DND-41 (cell line): ENCODE data around the gene SOX5.
"Not testable (repeated sequence)": the region's sequence is repeated elsewhere in the genome, so short reads cannot be mapped to it uniquely, and the experiment has no call there.

Experiments used
- ATAC-seq: fragments of 200-7000 bp; cut with Tn5 transposase; 3 replicates; pipeline ENCODE4 v1.9.1; 2021; ENCODE audit warnings: low read depth; ENCODE audit not compliant: insufficient read depth
- DNase-seq: peaks from one replicate; pipeline ENCODE4 v3.0.0-alpha.2; 2020
- H2AFZ ChIP-seq: 2 replicates; pipeline ENCODE4 v1.6.0; 2012; ENCODE audit warnings: low read depth, low read length
- H3K27ac ChIP-seq: 2 replicates; pipeline ENCODE4 v1.5.1; 2012; ENCODE audit warnings: low read length, inconsistent platforms
- H3K27me3 ChIP-seq: fragments of 200-600 bp; sonication (generic); 2 replicates; pipeline ENCODE4 v1.6.0; 2012; ENCODE audit warnings: low read length, mild to moderate bottlenecking, inconsistent platforms; ENCODE audit not compliant: insufficient read depth, poor library complexity
- H3K36me3 ChIP-seq: 2 replicates; pipeline ENCODE4 v1.5.1; 2012; ENCODE audit warnings: low read length, inconsistent platforms; ENCODE audit not compliant: insufficient read depth
- H3K4me1 ChIP-seq: 2 replicates; pipeline ENCODE4 v1.5.1; 2012; ENCODE audit warnings: mild to moderate bottlenecking, low read length; ENCODE audit not compliant: insufficient read depth
- H3K4me2 ChIP-seq: 2 replicates; pipeline ENCODE4 v1.6.0; 2012; ENCODE audit warnings: mild to moderate bottlenecking, moderate library complexity, low read length, inconsistent platforms; ENCODE audit not compliant: insufficient read depth
- H3K4me3 ChIP-seq, 2 experiments: fragments of 200-600 bp in 1 of 2; shearing (Covaris generic) in 1 of 2; 2 replicates each; pipeline ENCODE4 v1.5.1; 2012 to 2016; ENCODE audit warnings: inconsistent platforms in 2 of 2, low read length in 2 of 2, mild to moderate bottlenecking in 2 of 2, low read depth in 1 of 2, moderate library complexity in 1 of 2
- H3K79me2 ChIP-seq: 2 replicates; pipeline ENCODE4 v1.6.0; 2012; ENCODE audit warnings: low read length, inconsistent platforms; ENCODE audit not compliant: insufficient read depth
- H3K9ac ChIP-seq: 2 replicates; pipeline ENCODE4 v1.6.0; 2012; ENCODE audit warnings: low read depth, mild to moderate bottlenecking, inconsistent platforms, low read length, moderate library complexity
- H3K9me3 ChIP-seq: 2 replicates; pipeline ENCODE4 v1.5.1; 2012; ENCODE audit warnings: low read length, moderate library complexity, mild to moderate bottlenecking, inconsistent platforms; ENCODE audit not compliant: insufficient read depth, severe bottlenecking
- H4K20me1 ChIP-seq: 2 replicates; pipeline ENCODE4 v1.6.0; 2012; ENCODE audit warnings: low read length; ENCODE audit not compliant: insufficient read depth
- EZH2 ChIP-seq: IDR thresholded peaks from 3 replicates; pipeline ENCODE4 v1.6.1; 2012; ENCODE audit warnings: borderline replicate concordance, low read depth, mild to moderate bottlenecking, moderate library complexity, low read length, inconsistent platforms; ENCODE audit not compliant: severe bottlenecking
- TF ChIP-seq, protein P1 (sequence below): IDR thresholded peaks from 2 replicates; pipeline ENCODE4 v1.5.1; 2012; ENCODE audit warnings: borderline replicate concordance, low read length, moderate library complexity, mild to moderate bottlenecking; ENCODE audit not compliant: poor library complexity, severe bottlenecking; ENCODE audit errors: extremely low read depth

Gene SOX5

DNA sequence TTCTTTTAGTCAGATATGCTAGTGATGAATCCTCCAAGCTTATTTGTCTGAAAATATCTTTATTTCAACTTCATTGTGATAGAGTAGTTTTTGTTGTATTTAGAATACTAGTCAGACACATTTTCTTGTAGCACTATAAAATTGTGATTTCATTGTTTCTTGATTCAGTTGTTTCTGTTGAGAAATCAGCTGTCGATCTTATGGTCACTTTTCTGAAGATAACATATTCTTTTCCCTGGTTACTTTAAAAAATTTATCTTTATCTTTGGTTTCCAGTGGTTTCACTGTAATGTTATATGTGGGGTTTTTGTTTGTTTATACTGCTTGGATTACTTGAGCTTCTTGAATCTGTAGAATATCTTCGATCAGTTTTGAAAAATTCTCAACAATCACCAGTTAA, 426.1 kb downstream of the SOX5 start:
- Histone ChIP-seq H3K4me1 (no peaks in the 10 kb centered on the region), H2AFZ (no peak overlapping the region), H3K27me3 (no peaks in the 10 kb centered on the region), H4K20me1 (no peaks in the 10 kb centered on the region), H3K79me2 (no peaks in the 10 kb centered on the region), H3K4me3 (no peak overlapping the region), H3K9me3 (peaks cover 6% of the 10 kb centered on the region), H3K27ac (no peak overlapping the region), H3K4me2 (no peak overlapping the region), H3K36me3 (no peaks in the 10 kb centered on the region), H3K9ac (no peak overlapping the region)
- no peak for TF ChIP-seq EZH2
- TF ChIP-seq, protein P1, sequence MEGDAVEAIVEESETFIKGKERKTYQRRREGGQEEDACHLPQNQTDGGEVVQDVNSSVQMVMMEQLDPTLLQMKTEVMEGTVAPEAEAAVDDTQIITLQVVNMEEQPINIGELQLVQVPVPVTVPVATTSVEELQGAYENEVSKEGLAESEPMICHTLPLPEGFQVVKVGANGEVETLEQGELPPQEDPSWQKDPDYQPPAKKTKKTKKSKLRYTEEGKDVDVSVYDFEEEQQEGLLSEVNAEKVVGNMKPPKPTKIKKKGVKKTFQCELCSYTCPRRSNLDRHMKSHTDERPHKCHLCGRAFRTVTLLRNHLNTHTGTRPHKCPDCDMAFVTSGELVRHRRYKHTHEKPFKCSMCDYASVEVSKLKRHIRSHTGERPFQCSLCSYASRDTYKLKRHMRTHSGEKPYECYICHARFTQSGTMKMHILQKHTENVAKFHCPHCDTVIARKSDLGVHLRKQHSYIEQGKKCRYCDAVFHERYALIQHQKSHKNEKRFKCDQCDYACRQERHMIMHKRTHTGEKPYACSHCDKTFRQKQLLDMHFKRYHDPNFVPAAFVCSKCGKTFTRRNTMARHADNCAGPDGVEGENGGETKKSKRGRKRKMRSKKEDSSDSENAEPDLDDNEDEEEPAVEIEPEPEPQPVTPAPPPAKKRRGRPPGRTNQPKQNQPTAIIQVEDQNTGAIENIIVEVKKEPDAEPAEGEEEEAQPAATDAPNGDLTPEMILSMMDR = no peak
- DNase-seq (no peak), ATAC-seq (no peak)

DNA sequence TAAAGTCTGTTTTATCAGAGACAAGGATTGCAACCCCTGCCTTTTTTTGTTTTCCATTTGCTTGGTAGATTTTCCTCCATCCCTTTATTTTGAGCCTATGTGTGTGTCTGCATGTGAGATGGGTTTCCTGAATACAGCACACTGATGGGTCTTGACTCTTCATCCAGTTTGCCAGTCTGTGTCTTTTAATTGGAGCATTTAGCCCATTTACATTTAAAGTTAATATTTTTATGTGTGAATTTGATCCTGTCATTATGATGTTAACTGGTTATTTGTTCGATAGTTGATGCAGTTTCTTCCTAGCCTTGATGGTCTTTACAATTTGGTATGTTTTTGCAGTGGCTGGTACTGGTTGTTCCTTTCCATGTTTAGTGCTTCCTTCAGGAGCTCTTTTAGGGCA, 430.0 kb downstream of the SOX5 start:
- H3K4me1 ChIP-seq, H2AFZ ChIP-seq, H3K4me3 ChIP-seq, H3K27ac ChIP-seq, H3K9ac ChIP-seq, H3K4me2 ChIP-seq, DNase-seq, H4K20me1 ChIP-seq, H3K27me3 ChIP-seq, H3K9me3 ChIP-seq, H3K79me2 ChIP-seq, ATAC-seq, H3K36me3 ChIP-seq: not testable (repeated sequence)

DNA sequence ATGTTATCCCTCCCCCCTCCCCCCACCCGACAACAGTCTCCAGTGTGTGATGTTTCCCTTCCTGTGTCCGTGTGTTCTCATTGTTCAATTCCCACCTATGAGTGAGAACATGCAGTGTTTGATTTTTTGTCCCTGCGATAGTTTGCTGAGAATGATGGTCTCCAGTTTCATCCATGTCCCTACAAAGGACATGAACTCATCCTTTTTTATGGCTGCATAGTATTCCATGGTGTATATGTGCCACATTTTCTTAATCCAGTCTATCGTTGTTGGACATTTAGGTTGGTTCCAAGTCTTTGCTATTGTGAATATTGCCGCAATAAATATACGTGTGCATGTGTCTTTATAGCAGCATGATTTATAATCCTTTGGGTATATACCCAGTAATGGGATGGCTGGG, 433.7 kb downstream of the SOX5 start:
- H4K20me1 ChIP-seq, H3K4me1 ChIP-seq, H2AFZ ChIP-seq, H3K4me2 ChIP-seq, ATAC-seq, H3K36me3 ChIP-seq, H3K9ac ChIP-seq, DNase-seq, H3K27me3 ChIP-seq, H3K9me3 ChIP-seq, H3K4me3 ChIP-seq, H3K79me2 ChIP-seq, H3K27ac ChIP-seq: not testable (repeated sequence)

DNA sequence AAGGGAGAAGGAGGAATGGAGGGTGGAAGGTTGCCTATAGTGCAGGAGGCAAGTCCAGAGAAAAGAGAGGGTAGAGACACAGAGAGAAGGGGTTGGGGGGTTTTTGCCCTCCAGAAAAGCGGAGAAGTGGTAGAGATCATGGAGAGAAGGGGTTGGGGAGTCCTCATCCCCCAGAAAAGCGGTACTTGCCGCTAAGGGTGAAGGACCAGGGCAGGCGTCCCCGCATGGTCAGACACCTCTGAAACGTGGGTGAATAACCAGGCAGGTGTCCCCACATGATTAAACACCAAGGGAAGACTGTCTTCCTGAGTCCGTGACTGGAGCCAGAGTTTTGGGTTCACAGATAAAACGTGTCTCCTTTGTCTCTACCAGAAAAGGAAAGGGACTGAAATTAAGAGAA, 439.0 kb downstream of the SOX5 start:
- Histone ChIP-seq H3K36me3 (no peaks in the 10 kb centered on the region), H2AFZ (no peak overlapping the region), H3K27me3 (no peaks in the 10 kb centered on the region), H4K20me1 (no peaks in the 10 kb centered on the region), H3K4me3 (no peak overlapping the region), H3K4me2 (no peak overlapping the region), H3K4me1 (no peaks in the 10 kb centered on the region), H3K9ac (no peak overlapping the region), H3K27ac (no peak overlapping the region), H3K9me3 (no peaks in the 10 kb centered on the region), H3K79me2 (no peaks in the 10 kb centered on the region)
- TF ChIP-seq EZH2 = no peak
- TF ChIP-seq, protein P1 = no peak
- DNase-seq (no peak), ATAC-seq (no peak)

DNA sequence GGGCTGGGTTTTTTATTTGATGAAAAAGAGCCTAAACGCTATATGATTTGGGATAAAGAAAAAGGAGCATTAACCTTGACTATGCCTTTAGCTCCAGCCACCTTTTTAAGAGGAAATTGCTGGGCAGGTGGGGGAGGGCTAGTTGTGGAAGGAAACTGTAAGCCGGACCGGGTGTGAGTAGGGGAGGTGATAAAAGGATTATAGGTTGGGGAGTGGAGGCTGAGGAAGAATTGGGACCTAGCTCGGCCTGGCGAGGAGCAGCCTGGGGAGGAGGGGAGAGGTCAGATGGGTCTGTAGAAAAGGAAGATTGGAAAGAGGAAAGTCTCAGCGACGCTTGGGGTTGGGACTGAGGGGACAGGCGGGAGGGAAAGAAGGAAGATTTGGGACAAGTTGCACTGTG, 439.6 kb downstream of the SOX5 start:
- H3K9ac ChIP-seq, H3K27ac ChIP-seq, H3K79me2 ChIP-seq, H3K9me3 ChIP-seq, DNase-seq, H4K20me1 ChIP-seq, H3K4me2 ChIP-seq, H2AFZ ChIP-seq, H3K27me3 ChIP-seq, H3K36me3 ChIP-seq, ATAC-seq, H3K4me1 ChIP-seq, H3K4me3 ChIP-seq: not testable (repeated sequence)

DNA sequence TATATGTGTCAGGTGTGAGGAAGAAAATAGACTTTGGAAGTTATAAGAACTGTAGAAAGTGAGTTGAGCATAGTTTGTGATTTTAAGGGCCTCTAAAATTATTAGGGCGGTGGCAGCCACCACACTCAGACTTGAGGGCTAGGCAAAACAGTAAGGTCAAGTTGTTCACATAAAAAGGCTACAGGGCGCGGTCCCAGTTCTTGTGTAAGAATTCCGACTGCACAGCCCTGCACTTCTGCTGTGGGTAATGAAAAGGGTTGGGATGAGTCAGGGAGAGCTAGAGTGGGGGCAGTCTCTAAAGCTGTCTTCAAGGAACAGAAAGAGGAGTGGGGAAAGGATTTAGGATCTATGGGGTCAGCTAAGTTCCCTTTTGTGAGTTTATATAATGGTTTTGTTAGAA, 441.7 kb downstream of the SOX5 start:
- not testable (repeated sequence) for H3K4me2 ChIP-seq, H3K27ac ChIP-seq, H3K4me1 ChIP-seq, H3K9me3 ChIP-seq, H3K9ac ChIP-seq, H3K4me3 ChIP-seq, DNase-seq, ATAC-seq, H3K27me3 ChIP-seq, H3K79me2 ChIP-seq, H4K20me1 ChIP-seq, H3K36me3 ChIP-seq, H2AFZ ChIP-seq

DNA sequence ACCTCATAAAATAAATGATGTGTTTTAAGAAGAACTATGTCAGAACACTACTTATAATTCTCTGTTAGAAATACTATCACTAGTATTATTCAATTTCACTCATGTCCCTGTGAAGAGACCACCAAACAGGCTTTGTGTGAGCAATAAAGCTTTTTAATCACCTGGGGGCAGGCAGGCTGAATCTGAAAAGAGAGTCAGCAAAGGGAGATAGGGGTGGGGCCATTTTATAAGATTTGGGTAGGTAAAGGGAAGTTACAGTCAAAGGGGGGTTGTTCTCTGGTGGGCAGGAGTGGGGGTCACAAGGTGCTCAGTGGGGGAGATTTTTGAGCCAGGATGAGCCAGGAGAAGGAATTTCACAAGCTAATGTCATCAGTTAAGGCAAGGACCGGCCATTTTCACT, 443.7 kb downstream of the SOX5 start:
- not testable (repeated sequence) for H3K4me3 ChIP-seq, DNase-seq, H3K4me2 ChIP-seq, H4K20me1 ChIP-seq, ATAC-seq, H3K9ac ChIP-seq, H3K9me3 ChIP-seq, H2AFZ ChIP-seq, H3K36me3 ChIP-seq, H3K27me3 ChIP-seq, H3K79me2 ChIP-seq, H3K4me1 ChIP-seq, H3K27ac ChIP-seq
